NK-92 (cell line): ENCODE measurements around the gene CATSPER3.
"Not testable (repeated sequence)": the region's sequence is repeated elsewhere in the genome, so short reads cannot be mapped to it uniquely, and the experiment has no call there.

Experiments
- DNase-seq: peaks from one replicate; lab custom pipeline; 2025; ENCODE audit not compliant: unreplicated experiment; lab: John Stamatoyannopoulos, UW

Gene CATSPER3

DNA sequence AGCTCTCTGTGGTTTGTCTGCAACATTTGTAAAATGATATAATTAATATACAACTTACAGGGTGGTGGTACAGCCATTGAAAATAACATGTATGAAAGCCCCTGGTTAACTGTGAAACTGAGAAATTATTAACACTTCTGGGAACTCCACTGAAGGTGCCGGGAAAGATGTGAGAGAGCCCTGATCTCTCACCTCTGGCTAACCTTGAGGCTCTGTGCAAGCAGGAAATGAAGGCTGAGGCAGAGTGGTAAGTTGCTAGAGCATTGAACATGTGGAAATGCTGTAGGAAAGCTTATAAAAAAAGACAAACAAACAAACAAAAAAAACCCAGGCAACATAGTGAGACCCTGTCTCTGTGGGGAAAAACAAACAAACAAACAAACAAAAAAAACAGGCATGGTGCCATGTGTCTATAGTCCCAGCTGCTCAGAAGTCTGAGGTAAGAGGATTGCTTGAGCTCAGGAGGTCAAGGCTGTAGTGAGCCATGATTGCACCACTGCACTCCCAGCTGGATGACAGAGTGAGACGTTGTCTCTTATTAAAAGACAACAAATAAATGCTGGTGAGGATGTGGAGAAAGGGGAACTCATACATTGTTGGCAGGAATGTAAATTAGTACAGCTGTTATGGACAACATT is 7.5 kb downstream of the CATSPER3 start:
- DNase-seq: no peak

DNA sequence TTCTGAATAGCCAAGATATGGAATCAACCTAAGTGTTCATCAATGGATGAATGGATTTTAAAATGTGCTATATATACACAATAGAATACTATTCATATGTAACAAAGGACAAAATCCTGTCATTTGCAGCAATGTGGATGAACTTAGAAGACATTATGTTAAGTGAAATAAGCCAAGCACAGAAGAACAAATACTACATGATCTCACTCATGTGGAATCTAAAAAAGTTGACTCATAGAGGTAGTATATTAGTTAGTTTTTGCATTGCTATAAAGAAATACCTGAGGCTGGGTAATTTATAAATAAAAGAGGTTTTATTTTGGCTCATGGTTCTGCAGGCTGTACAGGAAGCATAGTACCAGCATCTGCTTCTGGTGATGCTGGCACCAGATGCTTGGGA is 8.1 kb downstream of the CATSPER3 start:
- DNase-seq: no peak

DNA sequence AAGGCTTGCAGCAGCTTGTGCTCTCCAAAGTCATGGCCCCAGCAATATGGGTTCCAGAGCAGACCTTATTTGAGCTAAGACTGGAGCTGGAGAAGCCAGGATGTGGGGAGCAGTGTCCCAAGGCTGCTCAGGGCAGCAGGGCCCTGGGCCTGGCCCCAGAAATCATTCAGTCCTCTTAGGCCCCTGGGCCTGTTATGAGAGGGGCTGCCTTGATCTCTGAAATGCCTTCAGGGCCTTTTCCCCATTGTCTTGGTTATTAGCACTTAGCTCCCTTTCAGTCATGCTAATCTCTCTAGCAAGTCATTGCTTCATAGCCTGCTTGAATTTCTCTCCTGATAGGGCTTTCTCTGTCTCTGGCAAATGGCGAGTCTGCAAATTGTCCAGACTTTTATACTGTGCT is 9.1 kb downstream of the CATSPER3 start:
- DNase-seq: no peak

DNA sequence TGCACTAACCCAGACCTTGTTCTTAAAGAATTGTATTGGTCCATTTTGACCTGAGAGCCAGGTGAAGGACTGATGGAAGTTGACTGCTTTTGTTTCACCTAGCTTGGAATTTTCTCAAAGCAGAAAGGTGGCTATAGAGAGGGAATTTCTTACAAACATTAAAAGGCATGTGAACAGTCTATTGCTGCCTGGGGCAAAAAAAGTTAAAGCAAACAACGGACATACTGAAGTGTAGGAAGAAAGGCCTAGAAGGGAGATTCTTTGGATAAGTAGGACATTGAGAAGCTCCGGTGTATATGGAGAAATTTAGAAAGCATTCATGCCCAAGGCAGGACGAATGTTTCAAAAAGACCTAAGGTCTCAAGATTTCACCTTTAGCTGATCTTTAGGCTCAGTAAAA is 11.7 kb downstream of the CATSPER3 start:
- DNase-seq: no peak

DNA sequence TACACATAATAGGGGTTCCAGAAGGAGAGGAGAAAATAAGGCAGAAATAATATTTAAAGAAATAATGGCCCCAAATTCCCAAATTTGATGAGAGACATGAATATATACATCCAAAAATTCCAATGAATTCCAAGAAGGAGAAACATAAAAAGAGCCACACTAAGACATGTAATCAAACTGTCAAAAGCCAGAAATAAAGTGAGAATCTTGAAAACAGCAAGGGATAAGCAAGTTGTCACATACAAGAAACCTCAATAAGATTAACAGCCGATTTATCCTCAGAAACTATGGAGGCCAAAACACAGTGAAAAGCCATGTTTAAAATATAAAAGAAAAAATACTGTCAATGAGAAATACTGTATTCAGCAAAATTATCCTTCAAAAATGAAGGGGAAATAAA is 14.5 kb downstream of the CATSPER3 start:
- DNase-seq: no peak

DNA sequence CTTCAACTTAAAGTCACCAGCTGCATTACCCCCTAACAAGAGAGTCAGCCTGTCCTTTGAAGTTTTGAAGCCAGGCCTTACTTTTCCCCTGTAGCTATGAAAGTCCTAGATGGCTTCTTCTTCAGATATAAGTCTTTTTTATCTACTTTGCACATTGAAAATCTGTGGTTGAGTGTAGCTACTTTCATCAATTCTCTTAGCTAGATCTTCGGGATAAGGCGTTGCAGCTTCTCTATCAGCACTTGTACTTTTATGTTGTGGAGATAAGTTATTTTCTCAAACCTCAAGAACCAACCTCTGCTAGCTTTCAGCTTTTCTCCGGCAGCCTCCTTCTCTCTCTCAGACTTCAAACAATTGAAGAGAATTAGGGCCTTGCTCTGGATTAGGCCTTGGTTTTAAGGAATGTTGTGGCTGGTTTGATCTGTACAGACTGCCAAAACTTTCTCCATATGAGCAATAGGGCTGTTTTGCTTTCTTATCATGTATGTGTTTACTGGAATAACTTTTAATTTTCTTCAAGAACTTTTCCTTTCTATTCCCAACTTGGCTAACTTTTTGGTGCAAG is 21.6 kb downstream of the CATSPER3 start:
- DNase-seq: no peak

DNA sequence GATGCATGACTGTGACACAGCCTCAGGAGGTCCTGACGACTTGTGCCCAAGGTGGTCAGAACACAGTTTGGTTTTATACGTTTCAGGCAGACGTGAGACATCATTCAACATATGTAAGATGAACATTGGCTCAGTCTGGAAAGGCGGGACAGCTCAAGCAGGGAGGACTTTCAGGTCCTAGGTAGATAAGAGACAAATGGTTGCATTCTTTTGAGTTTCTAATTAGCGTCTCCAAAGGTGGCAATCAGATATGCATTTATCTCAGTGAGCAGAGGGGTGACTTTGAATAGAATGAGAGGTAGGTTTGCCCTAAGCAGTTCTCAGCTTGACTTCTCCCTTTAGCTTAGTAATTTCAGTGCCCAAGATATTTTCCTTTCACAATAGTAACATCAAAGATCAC is 22.5 kb downstream of the CATSPER3 start:
- not testable (repeated sequence) for DNase-seq

DNA sequence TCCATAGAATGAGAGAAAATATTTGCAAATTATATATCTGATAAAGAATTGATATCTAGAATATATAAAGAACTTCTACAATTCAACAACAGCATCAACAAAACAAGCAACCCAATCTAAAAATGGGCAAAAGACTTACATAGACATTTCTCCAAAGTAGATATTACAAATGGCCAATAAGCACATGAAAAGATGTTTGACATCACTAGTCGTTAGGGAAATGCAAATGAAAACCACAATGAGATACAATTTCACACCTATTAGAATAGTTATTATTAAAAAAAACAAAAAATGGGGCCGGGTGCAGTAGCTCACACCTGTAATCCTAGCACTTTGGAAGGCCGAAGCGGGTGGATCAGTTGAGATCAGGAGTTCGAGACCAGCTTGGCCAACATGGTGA is 24.4 kb downstream of the CATSPER3 start:
- DNase-seq: no peak

DNA sequence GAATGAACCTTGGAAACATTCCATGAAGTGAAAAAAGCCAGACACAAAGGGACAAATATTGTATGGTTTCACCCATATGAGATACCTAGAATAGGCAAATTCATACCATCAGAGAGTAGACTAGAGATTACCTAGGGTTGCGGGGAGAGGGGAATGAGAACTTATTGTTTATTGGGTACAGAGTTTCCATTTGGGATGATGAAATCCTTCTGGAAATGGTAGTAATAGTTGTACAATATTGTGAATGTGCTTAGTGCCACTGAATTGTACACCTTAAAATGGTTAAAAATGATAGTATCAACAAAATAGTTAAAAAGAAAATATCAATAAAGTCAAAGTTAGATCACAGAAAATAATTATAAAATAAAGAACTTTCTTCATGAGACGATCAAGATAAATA is 25.5 kb downstream of the CATSPER3 start:
- no peak for DNase-seq

DNA sequence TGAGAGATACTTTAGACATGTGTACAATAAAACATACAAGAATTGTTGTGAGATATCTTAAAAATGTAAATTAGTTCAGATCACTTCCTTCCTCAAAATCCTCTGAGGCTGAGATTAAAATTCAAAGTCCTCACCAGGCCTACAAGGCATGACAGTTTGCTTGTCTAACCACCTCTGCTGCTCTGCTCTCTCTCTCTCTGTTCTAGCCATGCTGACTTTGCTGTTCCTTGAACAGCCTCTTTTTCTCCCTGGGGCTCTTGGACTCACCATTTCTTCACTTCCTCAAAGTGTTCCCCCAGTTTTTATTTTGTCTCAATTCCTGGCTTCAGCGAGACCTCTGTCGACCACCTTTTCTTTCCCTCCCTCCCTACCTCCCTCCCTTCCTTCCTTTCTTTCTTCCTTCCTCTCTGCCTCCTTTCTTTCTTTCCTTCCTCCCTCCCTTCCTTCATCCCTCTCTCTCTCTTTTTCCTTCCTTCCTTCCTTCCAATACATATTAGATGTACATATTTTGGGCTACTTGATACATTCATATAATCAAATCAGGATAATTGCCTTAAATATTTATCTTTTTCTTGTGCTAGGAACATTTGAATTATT is 27.0 kb downstream of the CATSPER3 start:
- DNase-seq: no peak

DNA sequence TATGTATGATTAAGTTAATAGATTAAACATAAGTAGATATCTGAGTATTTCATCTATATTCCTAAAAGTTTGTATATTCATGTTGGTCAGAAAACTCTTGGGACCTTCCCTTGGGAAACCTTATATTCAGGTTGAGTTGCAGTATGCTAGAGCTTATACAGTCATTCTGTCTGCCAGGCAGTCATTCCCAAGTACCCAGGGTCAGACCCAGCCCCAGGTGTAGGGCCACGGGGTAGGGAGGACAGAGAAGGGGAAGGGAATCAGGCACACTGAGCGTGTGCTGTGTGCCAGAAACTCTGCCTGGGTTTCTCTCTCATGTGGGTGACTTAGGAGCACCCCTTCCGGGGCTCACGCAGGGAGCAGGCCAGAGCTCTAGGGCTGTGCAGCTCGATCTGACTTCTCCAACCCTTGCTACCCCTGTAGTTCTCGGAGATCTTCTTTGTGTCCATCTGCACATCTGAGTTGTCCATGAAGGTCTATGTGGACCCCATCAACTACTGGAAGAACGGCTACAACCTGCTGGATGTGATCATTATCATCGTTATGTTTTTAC is 28.2 kb downstream of the CATSPER3 start:
- no peak for DNase-seq

DNA sequence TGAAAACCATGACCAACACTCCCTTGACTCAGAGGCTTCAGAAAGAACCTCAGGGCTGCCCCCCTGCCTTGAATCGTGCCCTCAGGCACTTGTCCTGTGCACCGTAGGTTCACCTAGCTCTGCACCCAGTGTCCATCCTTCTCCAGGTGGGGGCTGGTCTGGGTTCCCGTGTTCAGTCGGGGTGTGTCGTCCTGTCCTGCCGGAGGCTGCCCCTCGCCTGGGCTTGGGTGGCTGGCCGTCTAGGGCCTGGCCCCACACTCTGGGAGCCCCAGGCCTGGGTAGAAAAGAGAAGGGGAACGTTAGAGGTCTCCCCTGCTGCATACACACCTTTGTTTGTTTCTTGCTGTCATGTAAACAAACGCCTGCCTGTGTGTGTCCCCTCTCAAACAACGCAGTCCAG is 29.3 kb downstream of the CATSPER3 start:
- DNase-seq: no peak

DNA sequence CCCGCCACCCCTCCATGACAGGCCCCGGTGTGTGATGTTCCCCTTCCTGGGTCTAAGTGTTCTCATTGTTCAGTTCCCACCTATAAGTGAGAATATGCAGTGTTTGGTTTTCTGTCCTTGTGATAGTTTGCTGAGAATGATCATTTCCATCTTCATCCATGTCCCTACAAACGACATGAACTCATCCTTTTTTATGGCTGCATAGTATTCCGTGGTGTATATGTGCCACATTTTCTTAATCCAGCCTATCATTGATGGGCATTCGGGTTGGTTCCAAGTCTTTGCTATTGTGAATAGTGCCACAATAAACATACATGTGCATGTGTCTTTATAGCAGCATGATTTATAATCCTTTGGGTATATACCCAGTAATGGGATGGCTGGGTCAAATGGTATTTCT is 30.4 kb downstream of the CATSPER3 start:
- not testable (repeated sequence) for DNase-seq

DNA sequence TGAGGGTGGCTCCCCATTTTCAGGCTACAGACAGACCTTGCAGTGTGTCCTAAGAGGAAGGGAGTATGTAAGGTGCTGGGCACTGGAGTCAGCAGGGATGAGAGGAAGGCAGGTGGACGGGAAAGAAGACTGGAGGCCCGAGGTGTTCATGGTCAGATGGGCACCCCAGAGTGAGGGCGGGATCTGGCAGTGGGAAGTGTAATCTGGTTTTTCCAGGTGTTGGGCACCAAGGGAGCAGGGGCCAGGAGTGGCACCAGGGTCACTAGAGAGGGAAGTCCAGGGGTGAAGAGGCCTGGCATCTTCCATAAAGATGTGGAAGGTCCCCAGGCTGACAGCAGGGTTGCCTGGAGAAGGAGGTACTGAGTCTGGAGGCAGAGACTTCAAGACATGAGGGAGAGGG is 36.7 kb downstream of the CATSPER3 start:
- no peak for DNase-seq

DNA sequence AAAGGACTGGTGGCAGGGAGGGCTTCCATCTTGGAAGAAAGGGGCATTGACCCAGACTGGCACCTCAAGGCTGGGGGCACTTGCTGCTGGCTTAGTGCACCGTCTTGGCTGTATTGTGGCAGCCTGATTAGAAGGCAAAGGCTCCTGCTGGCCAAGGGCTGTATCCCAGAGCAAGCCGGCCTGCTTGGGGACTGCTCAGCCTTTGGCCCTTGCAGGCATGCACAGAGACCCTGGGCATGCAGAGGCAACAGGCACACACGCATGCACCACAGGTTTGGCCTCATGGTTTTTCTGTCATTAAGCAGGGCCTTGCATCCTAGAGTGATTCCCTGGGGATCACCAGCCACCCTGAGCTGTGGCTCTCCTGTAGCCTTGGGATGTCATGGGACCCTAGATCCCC is 37.4 kb downstream of the CATSPER3 start:
- no peak for DNase-seq

DNA sequence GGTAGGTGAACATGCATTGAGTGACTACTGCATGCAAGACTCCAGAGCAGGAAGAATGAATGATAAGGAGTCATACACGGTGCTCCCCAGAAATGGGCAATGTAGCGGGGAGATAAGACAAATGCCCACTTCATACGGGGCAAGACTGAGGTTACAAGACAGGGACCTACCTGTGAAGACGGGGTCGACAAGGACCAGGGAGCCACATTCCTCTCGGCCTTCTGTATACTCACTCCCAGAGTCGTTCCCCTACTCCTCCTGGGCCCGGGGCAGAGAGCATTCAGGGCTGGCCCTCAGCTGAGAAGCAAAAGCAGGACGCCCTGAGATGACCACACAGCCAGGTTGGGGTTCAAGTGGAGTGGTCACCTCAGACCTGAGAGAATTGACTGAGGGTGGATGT is 39.6 kb downstream of the CATSPER3 start:
- no peak for DNase-seq

DNA sequence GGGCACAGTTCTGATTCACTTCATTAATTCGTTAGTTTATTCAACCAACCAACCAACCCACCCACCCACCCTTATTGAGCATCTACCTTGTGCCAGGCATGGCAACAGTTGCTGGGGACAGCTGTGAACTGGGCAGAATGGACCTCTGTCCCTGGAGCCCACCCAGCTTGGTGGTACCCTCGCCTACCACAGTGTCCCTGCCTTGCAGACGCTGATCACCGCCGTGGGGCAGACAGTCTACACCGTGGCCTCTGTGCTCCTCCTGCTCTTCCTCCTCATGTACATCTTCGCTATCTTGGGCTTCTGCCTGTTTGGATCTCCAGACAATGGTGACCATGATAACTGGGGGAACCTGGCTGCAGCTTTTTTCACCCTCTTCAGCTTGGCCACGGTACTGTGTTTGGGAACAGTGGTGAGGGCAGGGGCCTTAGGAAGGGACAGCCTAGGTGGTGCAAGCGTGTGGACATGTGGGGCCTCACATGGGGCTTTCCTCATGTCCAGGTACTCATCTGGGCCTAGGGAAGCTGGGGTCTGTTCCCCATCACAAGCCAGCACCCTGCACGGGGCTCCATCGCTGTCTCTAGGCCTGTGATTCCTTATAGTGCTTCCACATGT is 40.1 kb downstream of the CATSPER3 start:
- no peak for DNase-seq

DNA sequence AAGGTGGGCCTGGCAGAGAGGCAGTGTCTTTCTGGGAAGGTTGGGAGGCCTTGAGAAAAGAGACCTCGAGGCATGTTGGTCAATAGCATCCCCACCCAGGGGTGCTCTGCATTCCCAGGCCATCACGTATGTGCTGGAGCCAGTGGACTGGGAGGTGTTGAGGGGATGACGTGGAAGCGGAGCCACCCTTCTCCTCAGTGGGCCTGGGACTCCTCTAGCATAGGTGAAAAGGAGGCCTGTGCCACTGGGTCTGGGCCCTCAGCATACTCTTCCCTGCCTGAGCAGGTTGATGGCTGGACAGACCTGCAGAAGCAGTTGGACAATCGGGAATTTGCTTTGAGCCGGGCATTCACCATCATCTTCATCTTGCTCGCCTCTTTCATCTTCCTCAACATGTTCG is 40.8 kb downstream of the CATSPER3 start:
- no peak for DNase-seq

DNA sequence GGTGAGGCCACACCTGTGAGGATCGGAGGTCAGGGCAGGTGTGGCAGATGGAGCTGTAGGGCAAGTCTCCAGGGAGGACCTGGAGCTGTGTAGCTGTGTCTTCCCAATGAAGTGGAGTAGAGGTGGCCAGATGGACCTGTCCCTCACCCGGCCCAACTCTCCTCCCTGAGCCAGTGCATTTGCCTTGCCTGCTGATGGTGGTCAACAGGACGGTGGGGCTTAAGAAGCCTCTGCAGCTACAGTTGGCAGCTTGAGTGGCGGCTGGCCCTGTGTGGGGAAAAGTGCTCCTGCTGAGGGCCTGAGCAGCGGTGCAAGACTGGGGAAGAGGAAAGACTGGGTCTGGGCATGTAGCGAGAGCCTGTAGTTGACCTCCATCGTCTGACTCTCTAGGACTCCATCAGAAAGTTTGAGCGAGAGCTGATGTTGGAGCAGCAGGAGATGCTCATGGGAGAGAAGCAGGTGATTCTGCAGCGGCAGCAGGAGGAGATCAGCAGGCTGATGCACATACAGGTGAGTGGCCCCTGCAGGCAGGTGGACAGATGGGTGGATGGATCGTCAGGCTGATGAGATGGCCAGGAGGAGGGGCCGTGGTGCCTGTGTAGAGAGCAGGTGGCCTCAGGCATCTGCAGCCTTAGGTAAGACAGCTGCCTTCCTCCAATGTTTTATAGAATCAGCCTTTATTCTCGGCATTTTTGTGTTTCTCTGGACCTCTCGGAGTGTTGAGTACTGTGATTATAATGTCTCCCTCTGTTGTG is 41.5 kb downstream of the CATSPER3 start:
- DNase-seq: no peak

DNA sequence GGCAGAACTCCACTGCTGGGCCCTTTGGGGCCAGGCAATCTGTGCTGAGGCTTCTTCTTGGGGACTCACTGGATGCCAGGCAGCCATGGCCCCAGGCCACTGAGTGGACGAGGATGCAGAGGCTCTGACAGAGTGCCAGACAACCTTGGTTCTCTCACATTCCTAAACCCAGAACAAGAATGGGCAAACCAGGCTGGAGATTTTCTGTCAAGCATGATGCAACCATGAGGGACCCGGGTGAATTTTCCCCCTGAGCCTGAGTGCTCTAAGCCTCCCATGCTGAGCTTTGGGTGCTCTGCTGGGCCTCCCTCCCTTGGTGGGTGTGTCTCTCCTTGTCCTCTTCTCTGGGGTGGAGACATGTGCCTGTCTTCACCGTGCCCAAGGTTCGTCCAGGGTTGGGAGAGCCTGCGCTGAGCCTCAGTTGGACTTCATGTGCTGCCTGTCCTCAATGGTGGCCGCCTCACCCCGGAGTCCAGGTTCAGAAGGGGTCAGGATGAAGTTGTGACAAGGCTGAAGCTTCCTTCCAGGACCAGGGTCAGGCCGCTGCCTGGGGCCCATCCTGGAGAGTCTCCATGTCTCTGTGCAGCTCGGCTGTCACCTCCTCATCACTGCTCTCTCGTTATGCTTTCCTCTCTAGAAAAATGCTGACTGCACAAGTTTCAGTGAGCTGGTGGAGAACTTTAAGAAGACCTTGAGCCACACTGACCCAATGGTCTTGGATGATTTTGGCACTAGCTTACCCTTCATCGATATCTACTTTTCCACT is 42.2 kb downstream of the CATSPER3 start:
- DNase-seq: no peak
